Epidermal melanocyte (primary cell): Measurements from ENCODE around the gene CFHR1.

Experiments
- DNase-seq: peaks from one replicate; pipeline ENCODE4 v3.0.0; 2011; ENCODE audit warnings: low spot score; ENCODE audit not compliant: insufficient read length

Gene CFHR1

GRCh38 chr1:196875935-196876334 is 56.4 kb downstream of the CFHR1 start:
- DNase-seq = no peak

- no peak for DNase-seq
Measured at GRCh38 chr1:196877964-196878363, 58.4 kb downstream of the CFHR1 start.
